CD14-positive monocyte (primary cell): ENCODE measurements around the gene BMP4. TPM values are rescaled to one million over a fixed set of nuclear protein-coding genes. Genes with fewer than 3 reads are reported as not detected.

Source experiments
- DNase-seq, 3 donors: peaks; one replicate each; pipeline ENCODE4 v3.0.0-alpha.2; 2011 to 2022
- H2AFZ ChIP-seq: 2 replicates; pipeline ENCODE4 v1.6.0; 2012; ENCODE audit warnings: mild to moderate bottlenecking, low read depth, low read length, inconsistent platforms; ENCODE audit not compliant: insufficient read depth, poor library complexity, severe bottlenecking
- H3K27ac ChIP-seq, 2 donors: 1 replicate in 1 of 2; 2 replicates in 1 of 2; pipeline ENCODE4 v1.5.1; 2012 to 2013; ENCODE audit warnings: low read length in 2 of 2, control low read depth in 1 of 2, inconsistent platforms in 1 of 2, low read depth in 1 of 2, mild to moderate bottlenecking in 1 of 2
- H3K27me3 ChIP-seq, 2 donors: one replicate each; pipeline versions ENCODE4 v1.6.0 to v1.6.1; 2011 to 2013; ENCODE audit warnings: low read length in 2 of 2; ENCODE audit not compliant: control insufficient read depth in 2 of 2, insufficient read depth in 2 of 2
- H3K36me3 ChIP-seq, 2 donors: replicated peaks in 1 of 2; 1 replicate in 1 of 2; 2 replicates in 1 of 2; pipeline versions ENCODE4 v1.5.1 to v1.6.1; 2012 to 2013; ENCODE audit warnings: low read length in 2 of 2, control low read depth in 1 of 2, inconsistent platforms in 1 of 2, mild to moderate bottlenecking in 1 of 2; ENCODE audit not compliant: insufficient read depth in 2 of 2, control insufficient read depth in 1 of 2
- H3K4me1 ChIP-seq, 2 donors: 1 replicate in 1 of 2; 2 replicates in 1 of 2; pipeline versions ENCODE4 v1.5.1 to v1.6.1; 2012 to 2013; ENCODE audit warnings: low read length in 2 of 2, control low read depth in 1 of 2, inconsistent platforms in 1 of 2, mild to moderate bottlenecking in 1 of 2, moderate library complexity in 1 of 2; ENCODE audit not compliant: insufficient read depth in 2 of 2, control insufficient read depth in 1 of 2
- H3K4me2 ChIP-seq: replicated peaks from 2 replicates; pipeline ENCODE3; 2012; ENCODE audit warnings: low read length, moderate library complexity, mild to moderate bottlenecking; ENCODE audit not compliant: poor library complexity, severe bottlenecking; ENCODE audit errors: extremely low read depth
- H3K4me3 ChIP-seq, 3 experiments: fragments of 200-600 bp in 1 of 3; sonication (generic) in 1 of 3; replicated peaks in 1 of 3; 1 replicate in 2 of 3; 2 replicates in 1 of 3; pipeline ENCODE4 v1.5.1; 2011 to 2013; ENCODE audit warnings: low read length in 3 of 3, mild to moderate bottlenecking in 3 of 3, control low read depth in 2 of 3, low read depth in 2 of 3, inconsistent platforms in 1 of 3, moderate library complexity in 1 of 3
- H3K79me2 ChIP-seq: 2 replicates; pipeline ENCODE4 v1.6.0; 2012; ENCODE audit warnings: mild to moderate bottlenecking, control low read depth, inconsistent platforms, low read length, moderate library complexity; ENCODE audit not compliant: insufficient read depth
- H3K9ac ChIP-seq: 2 replicates; pipeline ENCODE4 v1.6.0; 2017; ENCODE audit warnings: low read length, mild to moderate bottlenecking; ENCODE audit not compliant: insufficient read depth, poor library complexity, severe bottlenecking
- H3K9me3 ChIP-seq, 2 donors: replicated peaks in 1 of 2; 1 replicate in 1 of 2; 2 replicates in 1 of 2; pipeline versions ENCODE4 v1.5.1 to v1.6.1; 2012 to 2013; ENCODE audit warnings: low read length in 2 of 2, control low read depth in 1 of 2; ENCODE audit not compliant: control insufficient read depth in 1 of 2, insufficient read depth in 1 of 2
- H4K20me1 ChIP-seq: 2 replicates; pipeline ENCODE4 v1.6.0; 2012; ENCODE audit warnings: mild to moderate bottlenecking, low read length, control low read depth, moderate library complexity; ENCODE audit not compliant: insufficient read depth
- H3K27ac Mint-ChIP-seq, 7 donors: one replicate each; pipeline ENCODE4 v1.8.0; 2020; ENCODE audit warnings: mild to moderate bottlenecking in 7 of 7, mixed read lengths in 7 of 7, moderate library complexity in 6 of 7, inconsistent platforms in 2 of 7
- H3K27me3 Mint-ChIP-seq, 3 donors: one replicate each; pipeline ENCODE4 v1.8.0; 2021 to 2022; ENCODE audit warnings: low read depth in 3 of 3, mild to moderate bottlenecking in 3 of 3, mixed read lengths in 3 of 3, moderate library complexity in 3 of 3, inconsistent platforms in 1 of 3
- H3K36me3 Mint-ChIP-seq, 2 donors: one replicate each; pipeline ENCODE4 v1.8.0; 2020; ENCODE audit warnings: mixed read lengths in 2 of 2, inconsistent platforms in 1 of 2, mild to moderate bottlenecking in 1 of 2
- H3K4me1 Mint-ChIP-seq: one replicate; pipeline ENCODE4 v1.8.0; 2020; ENCODE audit warnings: mild to moderate bottlenecking, mixed read lengths
- H3K4me3 Mint-ChIP-seq, 2 donors: one replicate each; pipeline ENCODE4 v1.8.0; 2020; ENCODE audit warnings: mild to moderate bottlenecking in 2 of 2, mixed read lengths in 2 of 2, moderate library complexity in 1 of 2
- H3K9me3 Mint-ChIP-seq, 7 donors: one replicate each; pipeline ENCODE4 v1.8.0; 2020 to 2022; ENCODE audit warnings: mixed read lengths in 7 of 7, mild to moderate bottlenecking in 6 of 7, moderate library complexity in 6 of 7, inconsistent platforms in 2 of 7
- CTCF ChIP-seq: fragments of 200-600 bp; IDR thresholded peaks from one replicate; pipeline ENCODE4 v1.8.0; 2022; ENCODE audit warnings: antibody characterized with exemption, mild to moderate bottlenecking
- WGBS: methylation state at CpG from one replicate; pipeline ENCODE4 v1.1.5; 2013; ENCODE audit warnings: missing lambda C conversion rate; ENCODE audit not compliant: insufficient coverage; 5-methylcytosine and 5-hydroxymethylcytosine counted together
- intact Hi-C, 2 donors: fragments of 100-400 bp; cut with micrococcal nuclease; formaldehyde crosslinking; loops; one replicate each; pipeline versions ENCODE4 v1.15.0 to v1.15.1; 2023
- polyA plus RNA-seq, 3 donors: library from polyadenylated mRNA; depleted of rRNA in 1 of 3; unstranded in 2 of 3; stranded (reverse) in 1 of 3; fragments of 300-500 nt in 2 of 3; fragments of >200 nt in 1 of 3; fragmentation: Illumina TruSeq in 2 of 3; gene quantifications; 1 replicate in 2 of 3; 2 replicates in 1 of 3; pipeline ENCODE4 v1.2.3, GENCODE V29; 2012 to 2021

BMP4 gene
- polyA plus RNA-seq, 3 donors = 0.28 TPM; not detected in 2

DNA sequence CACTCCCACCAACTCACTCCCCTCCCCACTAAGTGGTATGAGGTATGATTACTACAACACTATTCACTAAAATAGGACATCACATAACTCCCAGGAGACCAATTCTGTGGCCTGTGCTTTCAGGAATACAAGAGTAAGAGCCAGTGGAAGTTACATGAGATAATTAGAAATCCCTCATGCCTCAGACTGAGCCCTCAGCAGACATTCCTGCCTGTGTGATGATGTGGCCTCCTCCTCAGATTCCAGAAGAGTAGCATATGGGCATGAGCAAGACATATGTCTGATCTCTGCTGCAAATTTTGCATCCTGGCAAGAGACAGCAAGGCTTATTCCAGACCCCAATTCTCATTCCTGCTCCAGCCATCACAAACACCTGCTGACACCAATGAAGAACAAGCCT is 46.0 kb upstream of the BMP4 start:
- Histone ChIP-seq H3K36me3 (no peaks in the 10 kb centered on the region), H3K9me3 (no peaks in the 10 kb centered on the region), H3K27me3 (no peaks in the 10 kb centered on the region), H3K9ac (no peak overlapping the region), H3K4me1 (no peaks in the 10 kb centered on the region), H3K4me3 (no peak overlapping the region), H4K20me1 (no peaks in the 10 kb centered on the region), H3K79me2 (no peaks in the 10 kb centered on the region), H3K4me2 (no peak overlapping the region), H3K27ac (no peak overlapping the region), H2AFZ (no peak overlapping the region)
- peaks cover 0 to 6% (median 3%) of the 10 kb centered on the region in 7 donors for H3K9me3 Mint-ChIP-seq
- no peak overlapping the region for H3K4me3 Mint-ChIP-seq
- H3K4me1 Mint-ChIP-seq = no peaks in the 10 kb centered on the region
- no peak overlapping the region for H3K27ac Mint-ChIP-seq
- TF ChIP-seq CTCF = no peak
- no peak for DNase-seq
- H3K36me3 Mint-ChIP-seq = no peaks in the 10 kb centered on the region
- intact Hi-C loops = no loop called here
- peaks cover 0 to 2% (median 1%) of the 10 kb centered on the region in 3 donors for H3K27me3 Mint-ChIP-seq

GRCh38 chr14:54001189-54001878 is 44.7 kb upstream of the BMP4 start:
- Mint-ChIP-seq H3K36me3 (no peaks in the 10 kb centered on the region), H3K4me3 (no peak overlapping the region), H3K9me3 (peaks cover 0 to 2% (median 0%) of the 10 kb centered on the region in 7 donors), H3K27me3 (peaks cover 0 to 2% (median 0%) of the 10 kb centered on the region in 3 donors), H3K4me1 (no peaks in the 10 kb centered on the region), H3K27ac (no peak overlapping the region)
- Histone ChIP-seq H3K27ac (no peak overlapping the region), H3K9me3 (no peaks in the 10 kb centered on the region), H2AFZ (no peak overlapping the region), H4K20me1 (no peaks in the 10 kb centered on the region), H3K27me3 (no peaks in the 10 kb centered on the region), H3K4me1 (no peaks in the 10 kb centered on the region), H3K36me3 (no peaks in the 10 kb centered on the region), H3K79me2 (no peaks in the 10 kb centered on the region), H3K4me2 (no peak overlapping the region), H3K4me3 (no peak overlapping the region), H3K9ac (no peak overlapping the region)
- WGBS = no CpG with 5 or more reads among the region's 5 CpGs
- DNase-seq = no peak
- intact Hi-C loops = no loop called here
- no peak for TF ChIP-seq CTCF
